Epithelial cell of proximal tubule (primary cell): ENCODE data around the gene CLEC18A. TPM values are rescaled to one million over a fixed set of nuclear protein-coding genes. Genes with fewer than 3 reads are reported as not detected.

ENCODE experiments used
- DNase-seq: peaks from one replicate; pipeline ENCODE4 v3.0.0-alpha.2; 2011; ENCODE audit warnings: low read depth
- H3K4me3 ChIP-seq: 2 replicates; pipeline ENCODE4 v1.5.1; 2011; ENCODE audit warnings: low read depth, mild to moderate bottlenecking, low read length
- total RNA-seq: library from RNA; depleted of rRNA; stranded (reverse); fragments of >200 nt; gene quantifications from 2 replicates; pipeline ENCODE4 v1.2.3, GENCODE V29; 2015
- TF ChIP-seq, protein P1 (sequence below): conservative IDR thresholded peaks from 2 replicates; pipeline ENCODE4 v1.5.1; 2012; ENCODE audit warnings: low read depth, mild to moderate bottlenecking, low read length

Gene CLEC18A
- total RNA-seq, 1 donor from 2014 or later: 0.58 TPM

DNA sequence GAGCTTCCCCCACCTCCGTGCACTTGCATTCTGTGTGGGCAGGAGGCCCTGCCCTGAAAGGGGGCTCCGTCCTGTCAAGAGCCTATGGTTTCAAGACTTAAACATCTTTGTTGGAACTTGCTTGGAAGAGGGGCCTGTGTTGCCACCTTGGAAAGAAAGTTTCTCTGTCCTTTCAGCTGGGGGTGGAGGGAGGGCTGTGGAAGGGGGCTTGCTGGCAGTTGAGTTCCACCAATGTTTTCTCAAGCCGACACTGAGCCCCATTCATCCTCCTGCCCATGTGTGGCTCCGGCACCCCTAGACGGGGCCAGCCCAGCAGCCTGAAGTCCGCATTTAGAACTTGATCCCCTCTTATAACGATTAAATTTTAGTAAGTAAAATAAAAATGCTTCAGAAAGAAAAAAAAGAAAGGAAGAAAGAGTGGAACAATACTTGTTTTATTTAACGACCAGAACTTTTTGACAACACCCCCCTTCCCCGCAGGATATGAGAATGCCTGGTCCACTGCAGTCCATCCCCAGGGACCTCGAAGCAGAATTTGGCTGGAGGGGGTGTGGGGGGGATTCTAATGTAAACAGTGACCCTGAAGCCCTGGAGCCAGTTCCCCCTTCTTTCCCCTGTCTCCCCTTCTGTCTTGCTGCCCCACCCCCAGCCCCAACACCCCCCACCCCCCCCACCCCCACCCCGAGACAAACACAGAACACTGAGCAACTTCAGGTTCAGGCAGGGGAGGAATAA, 26.9 kb upstream of the CLEC18A start:
- DNase-seq: no peak
- H3K4me3 ChIP-seq: no peak overlapping the region

DNA sequence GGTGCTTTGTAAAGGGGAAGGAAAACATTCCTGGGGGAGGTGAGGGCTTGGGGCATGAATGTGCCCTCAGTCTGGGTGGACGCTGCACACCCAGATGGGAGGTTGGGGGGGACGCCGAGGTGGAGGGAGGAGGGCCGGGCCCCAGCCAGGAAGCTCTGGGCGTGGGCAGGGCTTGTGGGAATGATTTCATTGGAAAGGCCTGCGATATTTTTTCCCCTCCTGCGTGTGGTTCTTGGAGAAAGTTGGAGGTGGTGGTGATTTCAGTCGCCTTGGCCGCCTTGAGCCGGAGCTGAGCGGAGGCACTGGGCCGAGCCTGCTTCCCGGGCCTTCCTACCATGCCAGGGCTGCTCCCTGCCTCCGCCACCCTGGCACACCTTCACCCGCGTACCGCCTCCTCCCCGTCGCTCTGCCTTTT, 26.4 kb upstream of the CLEC18A start:
- TF ChIP-seq, protein P1, sequence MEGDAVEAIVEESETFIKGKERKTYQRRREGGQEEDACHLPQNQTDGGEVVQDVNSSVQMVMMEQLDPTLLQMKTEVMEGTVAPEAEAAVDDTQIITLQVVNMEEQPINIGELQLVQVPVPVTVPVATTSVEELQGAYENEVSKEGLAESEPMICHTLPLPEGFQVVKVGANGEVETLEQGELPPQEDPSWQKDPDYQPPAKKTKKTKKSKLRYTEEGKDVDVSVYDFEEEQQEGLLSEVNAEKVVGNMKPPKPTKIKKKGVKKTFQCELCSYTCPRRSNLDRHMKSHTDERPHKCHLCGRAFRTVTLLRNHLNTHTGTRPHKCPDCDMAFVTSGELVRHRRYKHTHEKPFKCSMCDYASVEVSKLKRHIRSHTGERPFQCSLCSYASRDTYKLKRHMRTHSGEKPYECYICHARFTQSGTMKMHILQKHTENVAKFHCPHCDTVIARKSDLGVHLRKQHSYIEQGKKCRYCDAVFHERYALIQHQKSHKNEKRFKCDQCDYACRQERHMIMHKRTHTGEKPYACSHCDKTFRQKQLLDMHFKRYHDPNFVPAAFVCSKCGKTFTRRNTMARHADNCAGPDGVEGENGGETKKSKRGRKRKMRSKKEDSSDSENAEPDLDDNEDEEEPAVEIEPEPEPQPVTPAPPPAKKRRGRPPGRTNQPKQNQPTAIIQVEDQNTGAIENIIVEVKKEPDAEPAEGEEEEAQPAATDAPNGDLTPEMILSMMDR: no peak
- H3K4me3 ChIP-seq: peak overlapping the region; percentile 29
- peak; percentile 29 for DNase-seq

More for the DNA sequence above, 26.9 kb upstream of the CLEC18A start:
- TF ChIP-seq, protein P1: no peak

DNA sequence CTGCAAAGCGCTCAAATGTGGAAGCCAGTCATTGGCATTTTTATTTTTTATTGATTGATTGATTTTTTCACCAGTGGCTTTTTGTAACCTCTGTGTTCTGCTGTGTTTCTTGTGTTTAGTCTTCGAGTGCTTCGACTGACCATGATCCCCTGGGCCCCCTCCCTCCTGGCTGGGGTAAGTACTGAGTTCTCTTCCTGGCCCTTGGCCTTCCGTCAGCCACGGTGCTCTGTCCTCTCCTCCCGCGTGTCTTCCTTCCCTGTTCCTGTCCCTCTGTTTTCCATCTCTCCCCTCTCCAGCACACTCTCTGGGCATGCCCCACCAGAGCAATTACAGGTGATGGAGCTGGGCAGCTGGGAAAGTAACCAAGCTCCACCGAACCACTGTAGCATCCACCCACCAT, 25.8 kb upstream of the CLEC18A start:
- H3K4me3 ChIP-seq: peak overlapping the region; percentile 29
- no peak for DNase-seq
- TF ChIP-seq, protein P1: no peak

DNA sequence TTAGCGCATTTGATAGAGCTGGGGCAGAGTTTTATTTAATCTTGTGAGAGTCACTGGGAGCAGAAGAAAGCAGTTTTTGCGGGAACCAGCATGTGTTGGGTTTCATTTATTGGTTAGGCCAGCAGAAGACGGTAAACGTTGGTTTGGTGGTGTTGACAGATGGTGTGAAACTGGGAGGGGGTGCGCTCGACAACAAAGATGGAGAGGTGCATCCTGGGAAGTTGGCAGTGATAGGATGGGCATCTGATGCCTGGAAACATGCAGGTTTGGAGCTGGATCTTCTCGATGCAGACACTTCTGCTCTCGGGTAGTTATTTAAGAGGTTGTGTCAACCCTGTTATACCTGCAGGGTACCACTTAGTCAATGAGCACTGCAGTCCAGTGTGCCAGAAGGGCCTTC, 24.9 kb upstream of the CLEC18A start:
- DNase-seq: no peak
- no peak overlapping the region for H3K4me3 ChIP-seq
- TF ChIP-seq, protein P1: no peak

DNA sequence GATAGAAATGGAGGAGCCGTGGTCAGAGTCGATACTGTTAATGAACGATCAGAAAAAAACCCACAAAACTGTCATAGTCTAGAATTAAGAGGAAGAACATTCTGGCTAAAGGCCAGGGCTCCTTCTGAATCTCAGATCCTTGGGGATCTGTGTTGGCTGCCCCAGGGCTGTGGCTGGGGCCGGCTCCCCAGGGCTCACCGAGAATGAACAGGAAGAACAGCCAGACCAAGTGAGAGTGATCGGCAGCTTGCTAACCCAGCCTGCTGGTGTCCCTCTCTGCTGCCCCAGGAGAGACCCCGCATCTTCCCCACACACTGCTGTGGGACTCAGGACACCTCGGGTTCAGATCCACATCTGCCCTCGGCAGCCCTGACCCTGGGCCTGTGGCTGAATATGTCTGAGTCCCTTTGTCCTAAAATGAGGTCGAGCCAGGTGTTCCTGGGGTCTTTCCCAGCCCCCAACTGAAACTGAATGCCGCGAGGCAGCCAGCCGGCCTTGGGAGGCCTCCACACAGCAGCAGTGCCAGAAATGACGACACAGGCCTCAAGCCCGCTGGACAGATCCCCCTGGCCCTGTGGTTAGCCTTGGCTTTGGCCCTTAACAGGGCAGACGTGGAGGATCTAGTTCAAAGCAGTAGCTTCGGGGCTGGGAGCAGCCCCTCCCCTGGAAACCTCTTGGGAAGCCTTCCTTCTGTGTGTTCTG, 23.9 kb upstream of the CLEC18A start:
- peak overlapping the region; percentile 16 for H3K4me3 ChIP-seq
- TF ChIP-seq, protein P1: no peak
- DNase-seq: no peak

DNA sequence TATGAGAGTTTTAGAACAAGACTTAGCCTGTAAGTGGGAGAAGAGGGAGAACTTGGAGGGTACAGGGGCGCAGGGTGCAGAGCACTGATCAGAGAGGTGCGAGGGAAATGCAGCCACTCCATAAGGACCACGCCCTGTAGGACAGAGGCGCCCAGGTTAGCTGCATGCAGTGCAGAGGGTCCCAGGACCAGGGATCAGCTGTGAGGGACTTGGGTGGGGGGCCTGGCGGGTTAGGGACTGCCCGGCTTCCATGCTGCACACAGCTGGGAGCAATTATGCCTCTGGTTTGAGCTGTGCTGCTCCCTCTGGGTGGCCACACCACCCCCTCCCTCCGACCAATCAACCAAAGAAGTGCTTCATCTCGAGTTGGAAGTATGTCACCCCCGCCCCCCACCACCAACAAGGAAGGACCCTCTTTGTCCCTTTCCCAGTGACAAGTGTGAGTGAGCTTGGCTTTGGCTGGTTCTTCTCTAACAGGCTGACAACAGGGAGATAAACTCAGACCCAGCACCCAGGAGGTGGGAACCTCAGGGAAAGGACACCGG, 22.2 kb upstream of the CLEC18A start:
- TF ChIP-seq, protein P1: no peak

DNA sequence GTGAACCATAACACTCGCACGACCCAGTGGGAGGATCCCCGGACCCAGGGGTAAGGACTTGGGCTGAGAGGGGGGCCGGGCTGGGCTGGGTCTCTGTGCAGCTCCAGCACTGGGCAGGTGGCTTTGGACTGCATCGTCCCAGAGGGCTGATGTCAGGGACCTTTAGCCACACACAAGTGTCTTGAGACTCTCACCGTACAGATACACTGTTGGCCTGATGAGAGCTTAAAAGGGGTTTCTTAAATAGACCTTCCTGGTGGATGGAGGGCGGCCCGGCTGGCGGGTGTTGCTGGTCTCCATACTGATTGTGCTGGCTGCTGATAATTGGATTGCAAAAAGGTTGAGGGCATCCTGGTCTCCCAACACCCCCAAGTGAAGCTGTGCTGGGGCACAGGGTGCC, 21.7 kb upstream of the CLEC18A start:
- no peak overlapping the region for H3K4me3 ChIP-seq
- TF ChIP-seq, protein P1: no peak
- DNase-seq: no peak

More for the DNA sequence above, 22.2 kb upstream of the CLEC18A start:
- no peak for DNase-seq
- H3K4me3 ChIP-seq: no peak overlapping the region
